ENCODE data around the gene RAB9B.

Gene RAB9B

DNA sequence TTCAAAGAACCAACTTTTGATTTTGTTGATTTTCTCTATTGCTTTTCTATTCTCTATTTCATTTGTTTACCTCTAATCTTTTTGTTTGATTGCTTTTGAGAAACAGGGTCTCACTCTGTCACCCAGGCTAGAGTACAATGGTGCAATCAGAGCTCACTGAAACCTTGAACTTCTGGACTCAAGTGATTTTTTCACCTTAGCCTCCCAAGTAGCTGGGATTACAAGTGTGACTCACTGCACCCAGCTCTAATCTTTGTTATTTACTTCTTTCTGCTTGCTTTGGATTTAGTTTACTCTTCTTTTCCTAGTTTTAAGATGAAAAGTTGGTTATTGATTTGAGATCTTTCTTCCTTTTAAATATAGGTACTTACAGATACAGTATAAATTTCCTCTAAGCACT, 26.2 kb downstream of the RAB9B start:
- H3K9ac ChIP-seq (ENCODE audit: low read depth, low read length), result no peak overlapping the region
- H3K4me1 ChIP-seq (ENCODE audit: insufficient read depth, low read length), result no peaks in the 10 kb centered on the region
- no peak overlapping the region for H3K27ac ChIP-seq (ENCODE audit: low read length)
- no peaks in the 10 kb centered on the region for H3K9me3 ChIP-seq (ENCODE audit: insufficient read depth, low read depth, low read length)
- no peaks in the 10 kb centered on the region for H3K27me3 ChIP-seq (ENCODE audit: insufficient read depth, low read length)
- H3K4me3 ChIP-seq (ENCODE audit: low read length), result no peak overlapping the region
- H3K36me3 ChIP-seq (ENCODE audit: insufficient read depth, low read depth, low read length), result no peaks in the 10 kb centered on the region

DNA sequence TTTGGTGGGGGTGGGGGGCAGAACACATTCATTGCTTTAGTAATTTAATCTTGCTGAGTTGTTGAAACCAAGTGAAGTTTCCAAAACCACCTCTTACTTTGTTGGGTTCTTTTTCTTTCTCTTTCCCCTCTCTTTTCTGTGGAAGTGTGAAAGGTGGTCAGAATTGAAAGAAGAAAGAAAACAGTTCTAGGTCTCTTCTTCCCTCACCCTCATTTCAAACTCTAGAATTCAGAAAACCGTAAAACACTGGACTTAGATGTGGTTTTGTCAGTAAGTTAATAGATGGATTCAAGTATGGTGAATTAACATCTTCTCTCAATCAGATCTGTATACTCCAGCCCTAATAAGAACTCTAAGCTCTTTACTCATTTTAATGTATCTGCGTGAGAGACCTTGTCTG, 31.7 kb downstream of the RAB9B start:
- H3K9ac ChIP-seq (ENCODE audit: low read depth, low read length), result no peak overlapping the region
- H3K9me3 ChIP-seq (ENCODE audit: insufficient read depth, low read depth, low read length), result no peaks in the 10 kb centered on the region
- no peak overlapping the region for H3K4me3 ChIP-seq (ENCODE audit: low read length)
- no peaks in the 10 kb centered on the region for H3K4me1 ChIP-seq (ENCODE audit: insufficient read depth, low read length)
- no peaks in the 10 kb centered on the region for H3K27me3 ChIP-seq (ENCODE audit: insufficient read depth, low read length)
- H3K36me3 ChIP-seq (ENCODE audit: insufficient read depth, low read depth, low read length), result no peaks in the 10 kb centered on the region
- no peak overlapping the region for H3K27ac ChIP-seq (ENCODE audit: low read length)

DNA sequence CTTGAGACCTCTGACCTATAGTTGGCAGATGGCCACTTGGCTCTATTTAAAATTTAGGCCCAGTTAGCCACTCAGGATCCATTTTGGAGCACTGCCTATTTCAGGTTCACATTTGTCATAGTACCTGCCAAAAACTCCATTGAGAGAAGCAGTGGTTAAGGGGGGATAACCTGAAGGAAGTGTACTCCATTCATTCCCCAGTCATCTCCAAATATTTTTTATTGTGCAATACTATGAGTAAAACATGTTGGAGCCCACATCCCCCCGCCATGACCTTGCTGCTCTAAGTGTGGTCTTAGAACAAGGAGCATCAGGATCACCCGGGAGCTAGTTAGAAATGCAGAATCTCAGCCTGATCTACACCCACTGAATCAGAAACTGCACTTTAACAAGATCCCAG, 34.4 kb downstream of the RAB9B start:
- Histone ChIP-seq H3K27ac (ENCODE audit: low read length) (no peak overlapping the region), H3K9me3 (ENCODE audit: insufficient read depth, low read depth, low read length) (no peaks in the 10 kb centered on the region), H3K4me1 (ENCODE audit: insufficient read depth, low read length) (no peaks in the 10 kb centered on the region), H3K9ac (ENCODE audit: low read depth, low read length) (no peak overlapping the region), H3K36me3 (ENCODE audit: insufficient read depth, low read depth, low read length) (no peaks in the 10 kb centered on the region), H3K27me3 (ENCODE audit: insufficient read depth, low read length) (no peaks in the 10 kb centered on the region), H3K4me3 (ENCODE audit: low read length) (no peak overlapping the region)

DNA sequence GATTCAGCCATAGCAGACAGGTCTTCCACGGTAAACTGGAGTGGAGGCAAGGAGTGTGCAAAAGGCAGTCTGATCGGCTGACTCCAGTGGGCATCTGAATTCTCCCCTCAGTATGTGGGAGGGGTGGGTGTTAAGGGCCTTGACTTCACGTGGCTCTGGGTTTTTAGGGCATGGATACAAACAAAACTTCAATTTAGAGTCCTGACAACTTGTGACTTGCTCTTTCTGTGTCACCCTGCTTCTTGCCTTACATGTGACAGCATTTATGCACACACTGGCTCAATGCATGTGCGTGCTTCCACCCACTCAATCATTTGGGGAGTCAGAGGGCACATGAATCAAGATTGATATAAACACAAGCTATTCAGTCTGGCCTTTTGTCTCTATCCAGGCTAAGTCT, 37.9 kb downstream of the RAB9B start:
- Histone ChIP-seq H3K4me1 (ENCODE audit: insufficient read depth, low read length) (no peaks in the 10 kb centered on the region), H3K4me3 (ENCODE audit: low read length) (no peak overlapping the region), H3K27ac (ENCODE audit: low read length) (no peak overlapping the region), H3K36me3 (ENCODE audit: insufficient read depth, low read depth, low read length) (peaks cover 32% of the 10 kb centered on the region), H3K9ac (ENCODE audit: low read depth, low read length) (no peak overlapping the region), H3K9me3 (ENCODE audit: insufficient read depth, low read depth, low read length) (no peaks in the 10 kb centered on the region), H3K27me3 (ENCODE audit: insufficient read depth, low read length) (no peaks in the 10 kb centered on the region)

DNA sequence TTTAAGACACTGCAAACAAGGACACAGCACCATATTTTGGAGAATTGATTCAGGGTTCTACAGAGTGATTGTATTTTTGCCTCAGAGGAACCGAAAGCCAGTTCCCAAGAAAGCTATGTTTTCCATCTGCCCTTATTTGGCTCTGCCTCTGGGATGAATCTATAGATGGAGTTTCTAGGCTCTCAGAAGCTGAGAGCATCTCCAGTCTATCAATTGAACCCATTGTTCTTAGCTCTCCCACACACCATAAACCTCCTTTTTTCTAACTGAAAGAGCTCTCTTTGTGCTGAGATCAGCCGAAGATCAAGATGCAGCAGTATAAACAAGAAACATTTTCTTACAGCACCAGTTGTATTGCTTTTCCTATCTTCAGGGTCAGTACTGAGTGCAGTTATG, 38.5 kb downstream of the RAB9B start:
- peaks cover 38% of the 10 kb centered on the region for H3K36me3 ChIP-seq (ENCODE audit: insufficient read depth, low read depth, low read length)
- H3K27ac ChIP-seq (ENCODE audit: low read length), result no peak overlapping the region
- H3K4me3 ChIP-seq (ENCODE audit: low read length), result no peak overlapping the region
- H3K9me3 ChIP-seq (ENCODE audit: insufficient read depth, low read depth, low read length), result no peaks in the 10 kb centered on the region
- H3K4me1 ChIP-seq (ENCODE audit: insufficient read depth, low read length), result no peaks in the 10 kb centered on the region
- no peak overlapping the region for H3K9ac ChIP-seq (ENCODE audit: low read depth, low read length)
- no peaks in the 10 kb centered on the region for H3K27me3 ChIP-seq (ENCODE audit: insufficient read depth, low read length)

DNA sequence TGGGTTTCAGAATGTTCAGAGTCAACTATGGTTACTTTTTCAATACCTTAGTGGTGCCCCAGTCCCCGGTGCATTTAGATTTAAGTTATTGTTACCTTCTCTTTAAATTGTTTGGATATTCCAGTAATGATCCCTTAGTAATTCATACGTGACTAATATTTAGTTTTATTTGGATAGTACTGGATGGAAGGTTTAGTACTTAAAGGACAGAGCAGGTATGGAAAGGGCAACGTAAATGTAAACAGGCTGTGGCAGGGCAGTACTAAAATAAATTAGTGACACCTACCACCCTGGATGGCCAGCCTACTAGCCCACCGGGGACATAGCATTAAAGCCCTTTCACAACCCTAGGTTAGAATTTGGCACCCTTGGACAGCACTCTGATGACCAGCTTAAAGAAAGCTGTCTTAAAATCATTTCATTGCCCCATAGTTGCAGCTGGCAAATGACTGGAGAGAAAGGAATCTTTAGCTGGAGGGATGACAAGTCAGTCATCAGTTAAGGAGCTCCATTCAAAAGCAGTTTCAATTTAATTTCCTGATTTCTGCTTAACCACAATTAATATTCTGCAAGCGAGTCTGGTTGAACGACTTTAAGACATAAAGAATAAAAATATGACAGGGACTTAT, 39.0 kb downstream of the RAB9B start:
- no peak overlapping the region for H3K9ac ChIP-seq (ENCODE audit: low read depth, low read length)
- no peak overlapping the region for H3K27ac ChIP-seq (ENCODE audit: low read length)
- H3K27me3 ChIP-seq (ENCODE audit: insufficient read depth, low read length), result no peaks in the 10 kb centered on the region
- H3K36me3 ChIP-seq (ENCODE audit: insufficient read depth, low read depth, low read length), result peaks cover 43% of the 10 kb centered on the region
- H3K9me3 ChIP-seq (ENCODE audit: insufficient read depth, low read depth, low read length), result no peaks in the 10 kb centered on the region
- no peaks in the 10 kb centered on the region for H3K4me1 ChIP-seq (ENCODE audit: insufficient read depth, low read length)
- no peak overlapping the region for H3K4me3 ChIP-seq (ENCODE audit: low read length)

DNA sequence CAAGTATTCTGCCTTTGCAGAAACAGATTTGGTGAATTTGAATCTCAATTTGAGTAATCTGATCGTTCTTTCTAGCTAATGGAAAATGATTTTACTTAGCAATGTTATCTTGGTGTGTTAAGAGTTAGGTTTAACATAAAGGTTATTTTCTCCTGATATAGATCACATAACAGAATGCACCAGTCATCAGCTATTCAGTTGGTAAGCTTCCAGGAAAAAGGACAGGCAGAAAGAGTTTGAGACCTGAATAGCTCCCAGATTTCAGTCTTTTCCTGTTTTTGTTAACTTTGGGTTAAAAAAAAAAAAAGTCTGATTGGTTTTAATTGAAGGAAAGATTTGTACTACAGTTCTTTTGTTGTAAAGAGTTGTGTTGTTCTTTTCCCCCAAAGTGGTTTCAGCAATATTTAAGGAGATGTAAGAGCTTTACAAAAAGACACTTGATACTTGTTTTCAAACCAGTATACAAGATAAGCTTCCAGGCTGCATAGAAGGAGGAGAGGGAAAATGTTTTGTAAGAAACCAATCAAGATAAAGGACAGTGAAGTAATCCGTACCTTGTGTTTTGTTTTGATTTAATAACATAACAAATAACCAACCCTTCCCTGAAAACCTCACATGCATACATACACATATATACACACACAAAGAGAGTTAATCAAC, 40.1 kb downstream of the RAB9B start:
- Histone ChIP-seq H3K9ac (ENCODE audit: low read depth, low read length) (no peak overlapping the region), H3K27ac (ENCODE audit: low read length) (no peak overlapping the region), H3K4me1 (ENCODE audit: insufficient read depth, low read length) (no peaks in the 10 kb centered on the region), H3K9me3 (ENCODE audit: insufficient read depth, low read depth, low read length) (no peaks in the 10 kb centered on the region), H3K36me3 (ENCODE audit: insufficient read depth, low read depth, low read length) (peaks cover 54% of the 10 kb centered on the region), H3K4me3 (ENCODE audit: low read length) (no peak overlapping the region), H3K27me3 (ENCODE audit: insufficient read depth, low read length) (no peaks in the 10 kb centered on the region)

DNA sequence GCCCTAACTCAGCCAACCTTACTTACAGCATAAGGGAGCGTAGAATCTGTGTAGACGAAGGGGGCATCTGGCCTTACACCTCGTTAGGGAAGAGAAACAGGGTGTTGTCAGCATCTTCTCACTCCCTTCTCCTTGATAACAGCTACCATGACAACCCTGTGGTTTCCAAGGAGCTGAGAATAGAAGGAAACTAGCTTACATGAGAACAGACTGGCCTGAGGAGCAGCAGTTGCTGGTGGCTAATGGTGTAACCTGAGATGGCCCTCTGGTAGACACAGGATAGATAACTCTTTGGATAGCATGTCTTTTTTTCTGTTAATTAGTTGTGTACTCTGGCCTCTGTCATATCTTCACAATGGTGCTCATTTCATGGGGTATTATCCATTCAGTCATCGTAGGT, 40.8 kb downstream of the RAB9B start:
- peaks cover 61% of the 10 kb centered on the region for H3K36me3 ChIP-seq (ENCODE audit: insufficient read depth, low read depth, low read length)
- H3K9ac ChIP-seq (ENCODE audit: low read depth, low read length), result no peak overlapping the region
- H3K4me1 ChIP-seq (ENCODE audit: insufficient read depth, low read length), result no peaks in the 10 kb centered on the region
- no peaks in the 10 kb centered on the region for H3K27me3 ChIP-seq (ENCODE audit: insufficient read depth, low read length)
- H3K4me3 ChIP-seq (ENCODE audit: low read length), result no peak overlapping the region
- no peak overlapping the region for H3K27ac ChIP-seq (ENCODE audit: low read length)
- H3K9me3 ChIP-seq (ENCODE audit: insufficient read depth, low read depth, low read length), result no peaks in the 10 kb centered on the region

DNA sequence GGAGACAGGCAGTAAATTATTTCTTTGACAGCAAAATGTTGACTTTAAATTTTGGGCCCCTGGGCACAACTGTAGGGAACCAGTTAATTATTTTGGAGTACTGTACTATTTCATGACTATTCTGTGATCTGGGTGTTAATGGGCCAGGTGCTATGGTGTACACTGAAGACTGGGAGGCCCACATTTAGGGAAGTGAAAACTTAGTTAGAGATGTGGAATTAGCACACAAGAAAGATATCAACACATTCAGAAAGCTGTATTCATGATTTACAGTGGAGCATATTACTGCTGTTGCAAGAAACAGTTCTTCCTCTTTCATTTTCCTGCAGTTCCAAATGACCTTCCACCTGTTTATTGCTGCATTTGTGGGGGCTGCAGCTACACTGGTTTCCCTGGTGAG, 43.1 kb downstream of the RAB9B start:
- H3K27me3 ChIP-seq (ENCODE audit: insufficient read depth, low read length), result no peaks in the 10 kb centered on the region
- H3K9ac ChIP-seq (ENCODE audit: low read depth, low read length), result no peak overlapping the region
- H3K27ac ChIP-seq (ENCODE audit: low read length), result no peak overlapping the region
- no peaks in the 10 kb centered on the region for H3K4me1 ChIP-seq (ENCODE audit: insufficient read depth, low read length)
- no peaks in the 10 kb centered on the region for H3K9me3 ChIP-seq (ENCODE audit: insufficient read depth, low read depth, low read length)
- H3K36me3 ChIP-seq (ENCODE audit: insufficient read depth, low read depth, low read length), result peaks cover 75% of the 10 kb centered on the region
- H3K4me3 ChIP-seq (ENCODE audit: low read length), result no peak overlapping the region

DNA sequence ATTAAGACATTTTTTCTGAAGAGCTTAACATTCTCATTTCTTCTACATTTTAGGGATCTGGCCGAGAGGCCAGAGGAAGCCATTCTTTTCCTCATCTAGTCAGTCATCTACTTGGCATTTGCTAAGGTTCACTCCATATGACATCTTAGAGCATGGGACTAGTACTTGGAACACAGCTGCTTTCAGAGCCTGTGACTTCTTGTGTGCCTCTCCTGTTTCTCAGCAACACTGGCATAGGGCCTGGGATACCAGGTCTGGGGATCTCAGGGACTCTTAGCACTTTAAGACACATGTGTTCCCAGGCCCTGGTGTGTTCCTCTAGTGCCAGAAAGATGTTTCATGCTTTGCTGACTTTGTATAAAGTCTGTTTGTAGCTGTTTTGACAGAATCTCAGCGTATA, 48.1 kb downstream of the RAB9B start:
- H3K27me3 ChIP-seq (ENCODE audit: insufficient read depth, low read length), result no peaks in the 10 kb centered on the region
- no peaks in the 10 kb centered on the region for H3K4me1 ChIP-seq (ENCODE audit: insufficient read depth, low read length)
- H3K4me3 ChIP-seq (ENCODE audit: low read length), result no peak overlapping the region
- no peaks in the 10 kb centered on the region for H3K9me3 ChIP-seq (ENCODE audit: insufficient read depth, low read depth, low read length)
- H3K27ac ChIP-seq (ENCODE audit: low read length), result no peak overlapping the region
- no peak overlapping the region for H3K9ac ChIP-seq (ENCODE audit: low read depth, low read length)
- H3K36me3 ChIP-seq (ENCODE audit: insufficient read depth, low read depth, low read length), result peaks cover 81% of the 10 kb centered on the region

DNA sequence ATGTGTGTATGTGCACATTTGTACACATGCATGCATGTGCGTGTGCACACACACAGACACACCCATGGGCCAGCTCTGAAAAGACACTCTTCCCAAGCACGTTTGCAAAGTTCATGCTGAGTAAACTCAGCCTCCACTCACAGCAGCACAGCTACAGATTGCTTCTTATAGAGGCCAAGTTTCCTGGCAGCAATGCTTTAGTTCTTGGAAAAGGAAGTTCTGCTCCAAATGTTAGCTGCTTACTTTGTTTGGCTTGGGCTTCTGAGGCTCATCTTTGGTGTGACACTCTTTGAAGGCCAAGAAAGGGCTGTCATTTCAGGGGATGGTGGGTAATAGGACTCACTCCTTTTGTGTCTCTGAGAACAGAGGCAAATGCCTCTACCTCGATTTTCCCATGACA, 48.9 kb downstream of the RAB9B start:
- H3K36me3 ChIP-seq (ENCODE audit: insufficient read depth, low read depth, low read length), result peaks cover 81% of the 10 kb centered on the region
- no peaks in the 10 kb centered on the region for H3K9me3 ChIP-seq (ENCODE audit: insufficient read depth, low read depth, low read length)
- H3K9ac ChIP-seq (ENCODE audit: low read depth, low read length), result no peak overlapping the region
- H3K4me3 ChIP-seq (ENCODE audit: low read length), result no peak overlapping the region
- no peak overlapping the region for H3K27ac ChIP-seq (ENCODE audit: low read length)
- H3K4me1 ChIP-seq (ENCODE audit: insufficient read depth, low read length), result no peaks in the 10 kb centered on the region
- H3K27me3 ChIP-seq (ENCODE audit: insufficient read depth, low read length), result no peaks in the 10 kb centered on the region

DNA sequence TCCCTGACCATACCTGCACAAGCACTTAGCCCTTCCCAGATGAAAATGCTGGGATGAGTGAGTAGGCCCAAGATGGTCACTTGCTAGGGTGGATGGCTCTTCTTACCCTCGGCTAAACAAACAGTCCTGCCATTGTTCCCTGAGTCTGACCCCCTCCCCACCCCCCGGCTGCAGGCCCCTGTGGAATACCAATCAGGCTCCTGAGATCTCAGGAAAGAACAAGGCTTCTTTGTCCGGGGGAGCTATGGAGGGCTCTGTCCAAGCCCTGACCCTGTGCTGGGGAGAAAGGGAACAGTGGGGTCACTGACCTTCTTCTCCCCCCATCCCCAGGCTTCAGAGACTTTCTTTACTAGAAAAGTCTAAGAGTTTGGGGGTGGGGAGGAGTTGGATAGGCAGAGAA, 49.4 kb downstream of the RAB9B start:
- Histone ChIP-seq H3K27ac (ENCODE audit: low read length) (no peak overlapping the region), H3K36me3 (ENCODE audit: insufficient read depth, low read depth, low read length) (peaks cover 81% of the 10 kb centered on the region), H3K9ac (ENCODE audit: low read depth, low read length) (no peak overlapping the region), H3K4me1 (ENCODE audit: insufficient read depth, low read length) (no peaks in the 10 kb centered on the region), H3K4me3 (ENCODE audit: low read length) (no peak overlapping the region), H3K27me3 (ENCODE audit: insufficient read depth, low read length) (no peaks in the 10 kb centered on the region), H3K9me3 (ENCODE audit: insufficient read depth, low read depth, low read length) (no peaks in the 10 kb centered on the region)

Measured in iPS-20b (cell line).